DOHH2 (cell line): ENCODE results near the gene TSKU.

Source experiments
- H3F3A ChIP-seq: fragments of 200-600 bp; sonication (generic), shearing (Covaris generic); 2 replicates; pipeline ENCODE4 v1.6.0; 2016; ENCODE audit warnings: antibody characterized with exemption, mild to moderate bottlenecking; ENCODE audit not compliant: control insufficient read depth, insufficient read depth
- H3K27ac ChIP-seq: fragments of 200-600 bp; sonication (generic); 2 replicates; pipeline ENCODE4 v1.5.1; 2014; ENCODE audit warnings: low read depth, mild to moderate bottlenecking, low read length, moderate library complexity
- H3K27me3 ChIP-seq: fragments of 200-600 bp; sonication (generic); 2 replicates; pipeline ENCODE4 v1.6.1; 2014; ENCODE audit warnings: mild to moderate bottlenecking, low read length, mixed read lengths; ENCODE audit not compliant: control insufficient read depth
- H3K36me3 ChIP-seq: fragments of 200-600 bp; sonication (generic); 2 replicates; pipeline ENCODE4 v1.6.1; 2014; ENCODE audit warnings: mild to moderate bottlenecking, low read length, moderate library complexity, mixed read lengths; ENCODE audit not compliant: control insufficient read depth
- H3K4me1 ChIP-seq: fragments of 200-600 bp; sonication (generic); 2 replicates; pipeline ENCODE4 v1.6.1; 2014; ENCODE audit warnings: mild to moderate bottlenecking, low read length, mixed read lengths; ENCODE audit not compliant: control insufficient read depth
- H3K4me2 ChIP-seq: fragments of 200-600 bp; sonication (generic); 2 replicates; pipeline ENCODE4 v1.6.0; 2014; ENCODE audit warnings: mild to moderate bottlenecking, low read length, moderate library complexity
- H3K4me3 ChIP-seq: fragments of 200-600 bp; sonication (generic); 2 replicates; pipeline ENCODE4 v1.5.1; 2014; ENCODE audit warnings: mild to moderate bottlenecking, low read length, mixed read lengths
- H3K79me2 ChIP-seq: fragments of 200-600 bp; sonication (generic); 2 replicates; pipeline ENCODE4 v1.6.1; 2014; ENCODE audit warnings: mild to moderate bottlenecking, low read length, mixed read lengths; ENCODE audit not compliant: control insufficient read depth
- H3K9me2 ChIP-seq: fragments of 200-600 bp; sonication (generic); replicated peaks from 2 replicates; pipeline ENCODE4 v1.6.1; 2014; ENCODE audit warnings: mild to moderate bottlenecking, low read length, mixed read lengths; ENCODE audit not compliant: control insufficient read depth
- H3K9me3 ChIP-seq: fragments of 200-600 bp; sonication (generic); 2 replicates; pipeline ENCODE4 v1.6.1; 2014; ENCODE audit warnings: antibody characterized with exemption, low read length, mixed read lengths; ENCODE audit not compliant: control insufficient read depth, insufficient read depth
- H4K20me1 ChIP-seq: fragments of 200-600 bp; sonication (generic); 2 replicates; pipeline ENCODE4 v1.6.0; 2014; ENCODE audit warnings: low read depth, mild to moderate bottlenecking, antibody characterized with exemption, low read length, moderate library complexity; ENCODE audit not compliant: control insufficient read depth, insufficient read depth
- CTCF ChIP-seq: fragments of 200-600 bp; sonication (generic); IDR thresholded peaks from one replicate; pipeline ENCODE4 v1.5.1; 2014; ENCODE audit warnings: antibody characterized with exemption, mild to moderate bottlenecking, low read depth, low read length; ENCODE audit not compliant: poor library complexity, severe bottlenecking
- EZH2phosphoT487 ChIP-seq: fragments of 200-600 bp; sonication (generic); IDR thresholded peaks from 2 replicates; pipeline ENCODE4 v1.6.1; 2017; ENCODE audit warnings: borderline replicate concordance, mild to moderate bottlenecking, antibody characterized with exemption, low read length, moderate library complexity, mixed read lengths

TSKU gene

GRCh38 chr11:76744186-76745043 is 38.7 kb upstream of the TSKU start:
- H4K20me1 ChIP-seq = no peaks in the 10 kb centered on the region
- no peaks in the 10 kb centered on the region for H3K4me1 ChIP-seq
- no peaks in the 10 kb centered on the region for H3K9me2 ChIP-seq
- H3K27ac ChIP-seq = no peak overlapping the region
- TF ChIP-seq CTCF (no peak), EZH2phosphoT487 (no peak)
- H3F3A ChIP-seq = no peaks in the 10 kb centered on the region
- no peaks in the 10 kb centered on the region for H3K36me3 ChIP-seq
- no peak overlapping the region for H3K4me3 ChIP-seq
- H3K79me2 ChIP-seq = no peaks in the 10 kb centered on the region
- no peak overlapping the region for H3K4me2 ChIP-seq
- no peaks in the 10 kb centered on the region for H3K9me3 ChIP-seq
- peaks cover 5% of the 10 kb centered on the region; the same call in 1 of the 2 replicates for H3K27me3 ChIP-seq

GRCh38 chr11:76745044-76745376 is 38.1 kb upstream of the TSKU start:
- H3K36me3 ChIP-seq = no peaks in the 10 kb centered on the region
- H3K4me2 ChIP-seq = no peak overlapping the region

GRCh38 chr11:76745561-76746207 is 37.5 kb upstream of the TSKU start:
- no peaks in the 10 kb centered on the region for H3K36me3 ChIP-seq
- no peaks in the 10 kb centered on the region for H3F3A ChIP-seq
- no peak overlapping the region for H3K4me2 ChIP-seq
- no peaks in the 10 kb centered on the region for H3K79me2 ChIP-seq
- no peaks in the 10 kb centered on the region for H3K9me2 ChIP-seq
- TF ChIP-seq CTCF (no peak), EZH2phosphoT487 (no peak)
- peaks cover 10% of the 10 kb centered on the region; the same call in 1 of the 2 replicates for H3K27me3 ChIP-seq
- no peak overlapping the region for H3K27ac ChIP-seq
- no peak overlapping the region for H3K4me3 ChIP-seq
- H3K4me1 ChIP-seq = no peaks in the 10 kb centered on the region
- H4K20me1 ChIP-seq = no peaks in the 10 kb centered on the region
- no peaks in the 10 kb centered on the region for H3K9me3 ChIP-seq

More at GRCh38 chr11:76745044-76745376, 38.1 kb upstream of the TSKU start:
- Histone ChIP-seq H3F3A (no peaks in the 10 kb centered on the region), H4K20me1 (no peaks in the 10 kb centered on the region), H3K27ac (no peak overlapping the region), H3K4me3 (no peak overlapping the region), H3K79me2 (no peaks in the 10 kb centered on the region), H3K4me1 (no peaks in the 10 kb centered on the region), H3K9me2 (no peaks in the 10 kb centered on the region), H3K27me3 (peaks cover 7% of the 10 kb centered on the region; the same call in 1 of the 2 replicates), H3K9me3 (no peaks in the 10 kb centered on the region)
- TF ChIP-seq CTCF (no peak), EZH2phosphoT487 (no peak)
